H1 (cell line): ENCODE data around the gene FARS2.

ENCODE experiments used
- CEBPB ChIP-seq: IDR thresholded peaks from 2 replicates; pipeline ENCODE4 v1.6.1; 2012; ENCODE audit warnings: low read depth, low read length
- CTCF ChIP-seq, 3 experiments: IDR thresholded peaks; 1 replicate in 2 of 3; 2 replicates in 1 of 3; pipeline versions ENCODE4 v1.5.1 to v1.6.1; 2011; ENCODE audit warnings: low read length in 3 of 3, mild to moderate bottlenecking in 3 of 3, inconsistent platforms in 2 of 3, low read depth in 1 of 3, moderate library complexity in 1 of 3; ENCODE audit not compliant: insufficient read depth in 1 of 3; ENCODE audit errors: control extremely low read depth in 1 of 3
- EGR1 ChIP-seq: IDR thresholded peaks from 2 replicates; pipeline ENCODE4 v1.6.1; 2011; ENCODE audit warnings: low read depth, low read length, borderline replicate concordance
- POLR2A ChIP-seq, 2 experiments: IDR thresholded peaks; 1 replicate in 1 of 2; 2 replicates in 1 of 2; pipeline ENCODE4 v1.6.1; 2011; ENCODE audit warnings: low read depth in 2 of 2, low read length in 2 of 2, mild to moderate bottlenecking in 2 of 2; ENCODE audit errors: control extremely low read depth in 1 of 2
- SIX5 ChIP-seq: IDR thresholded peaks from 2 replicates; pipeline ENCODE4 v1.6.1; 2011; ENCODE audit warnings: mild to moderate bottlenecking, low read depth, low read length
- ZNF274 ChIP-seq: IDR thresholded peaks from 2 replicates; pipeline ENCODE4 v1.7.0; 2012; ENCODE audit warnings: low read length, borderline replicate concordance; ENCODE audit errors: extremely low read depth

GRCh38 chr6:5455142-5455541 is 193.8 kb downstream of the FARS2 start:
- TF ChIP-seq CTCF (IDR thresholded peaks at IDR 0.05; ENCODE audit: control extremely low read depth in 1 of 3, insufficient read depth in 1 of 3, low read depth in 1 of 3, low read length in 3 of 3) (no peak), SIX5 (no peak), ZNF274 (no peak), EGR1 (no peak), CEBPB (no peak), POLR2A (IDR thresholded peaks at IDR 0.05; ENCODE audit: control extremely low read depth in 1 of 2, low read depth in 2 of 2, low read length in 2 of 2) (no peak)
